ENCODE results near the gene GRAMD2A. TPM values are rescaled to one million over a fixed set of nuclear protein-coding genes. Genes with fewer than 3 reads are reported as not detected.

Gene GRAMD2A
- total and polyA plus RNA-seq, 11 donors = 0.03 to 0.45 TPM; not detected in 9

DNA sequence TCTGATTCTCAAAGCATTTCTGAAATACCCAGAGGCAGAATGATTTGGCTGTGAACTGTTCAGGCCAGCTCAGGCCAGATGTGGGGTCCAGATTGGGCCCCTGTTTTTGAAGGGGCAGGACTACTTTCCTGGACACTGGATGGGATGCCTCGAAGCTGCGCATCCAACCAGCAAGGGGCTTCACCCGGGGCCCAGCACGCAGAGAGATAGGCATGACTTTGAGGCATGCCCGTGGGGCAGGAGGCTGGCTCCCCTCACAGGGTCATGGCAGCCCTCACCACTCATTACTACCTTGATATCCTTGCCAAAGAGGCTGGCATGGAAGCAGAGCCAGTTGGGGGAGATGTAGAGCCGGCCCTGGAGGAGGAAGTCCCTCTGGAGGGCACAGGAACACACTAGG is 30.1 kb downstream of the GRAMD2A start:
- ATAC-seq (no peak), DNase-seq (no peak)
- intact Hi-C loops (cut with DNase I) = no loop called here
- Histone ChIP-seq H3K9me3 (no peaks in the 10 kb centered on the region), H3K36me3 (no peaks in the 10 kb centered on the region), H3K4me1 (peaks cover 0 to 12% (median 0%) of the 10 kb centered on the region in 12 donors), H3K27me3 (no peaks in the 10 kb centered on the region), H3K27ac (no peak overlapping the region), H3K4me3 (no peak overlapping the region)
- WGBS, 4 donors = 74 to 92% (median 83%) methylated on average over 6 of the region's 6 CpGs
- TF ChIP-seq, protein P1, sequence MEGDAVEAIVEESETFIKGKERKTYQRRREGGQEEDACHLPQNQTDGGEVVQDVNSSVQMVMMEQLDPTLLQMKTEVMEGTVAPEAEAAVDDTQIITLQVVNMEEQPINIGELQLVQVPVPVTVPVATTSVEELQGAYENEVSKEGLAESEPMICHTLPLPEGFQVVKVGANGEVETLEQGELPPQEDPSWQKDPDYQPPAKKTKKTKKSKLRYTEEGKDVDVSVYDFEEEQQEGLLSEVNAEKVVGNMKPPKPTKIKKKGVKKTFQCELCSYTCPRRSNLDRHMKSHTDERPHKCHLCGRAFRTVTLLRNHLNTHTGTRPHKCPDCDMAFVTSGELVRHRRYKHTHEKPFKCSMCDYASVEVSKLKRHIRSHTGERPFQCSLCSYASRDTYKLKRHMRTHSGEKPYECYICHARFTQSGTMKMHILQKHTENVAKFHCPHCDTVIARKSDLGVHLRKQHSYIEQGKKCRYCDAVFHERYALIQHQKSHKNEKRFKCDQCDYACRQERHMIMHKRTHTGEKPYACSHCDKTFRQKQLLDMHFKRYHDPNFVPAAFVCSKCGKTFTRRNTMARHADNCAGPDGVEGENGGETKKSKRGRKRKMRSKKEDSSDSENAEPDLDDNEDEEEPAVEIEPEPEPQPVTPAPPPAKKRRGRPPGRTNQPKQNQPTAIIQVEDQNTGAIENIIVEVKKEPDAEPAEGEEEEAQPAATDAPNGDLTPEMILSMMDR (IDR thresholded peaks at IDR 0.05) = no peak
- no peak for TF ChIP-seq POLR2A (IDR thresholded peaks at IDR 0.05)

DNA sequence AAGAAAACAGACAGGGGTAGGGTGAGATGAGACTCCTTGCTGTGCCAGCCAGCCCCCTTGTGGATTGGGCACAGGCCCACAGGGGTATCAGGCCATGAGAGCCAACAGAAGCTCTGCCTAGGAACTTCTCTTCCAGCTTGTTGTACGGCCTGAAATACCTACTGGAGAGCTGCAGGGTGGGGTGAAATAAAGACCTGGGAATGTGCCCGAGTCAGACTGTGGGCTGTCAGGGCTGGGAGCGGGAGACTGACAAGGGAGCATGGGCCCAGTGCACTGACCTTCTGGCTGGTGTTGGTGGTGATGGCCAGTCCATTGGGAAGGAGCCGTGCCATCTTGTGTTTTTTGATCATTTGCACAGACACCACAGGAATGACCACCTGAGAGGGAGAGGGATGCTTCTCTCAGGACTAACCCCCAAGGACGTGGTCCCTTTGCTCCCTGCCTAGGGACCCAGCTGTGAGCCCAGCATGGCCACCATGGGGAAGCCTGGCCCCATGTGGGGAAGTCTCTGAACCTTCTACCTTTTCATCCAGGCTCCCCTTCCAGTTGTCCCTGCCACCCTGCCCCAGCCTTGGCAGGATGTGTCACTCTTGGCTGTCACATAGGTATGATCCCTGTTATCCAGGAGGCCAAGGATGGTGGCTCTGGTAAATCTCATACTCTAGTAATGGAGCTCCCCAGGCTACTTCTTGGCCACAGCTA is 30.7 kb downstream of the GRAMD2A start:
- no peak for ATAC-seq
- Histone ChIP-seq H3K36me3 (no peaks in the 10 kb centered on the region), H3K4me3 (no peak overlapping the region), H3K9me3 (no peaks in the 10 kb centered on the region), H3K27ac (no peak overlapping the region), H3K27me3 (no peaks in the 10 kb centered on the region), H3K4me1 (peaks cover 0 to 12% (median 0%) of the 10 kb centered on the region in 12 donors)
- intact Hi-C loops (cut with DNase I) = no loop called here
- no peak for DNase-seq
- 91 to 97% (median 93%) methylated on average over 5 of the region's 5 CpGs for WGBS, 4 donors
- TF ChIP-seq, protein P1 (IDR thresholded peaks at IDR 0.05) = no peak
- no peak for TF ChIP-seq POLR2A (IDR thresholded peaks at IDR 0.05)

DNA sequence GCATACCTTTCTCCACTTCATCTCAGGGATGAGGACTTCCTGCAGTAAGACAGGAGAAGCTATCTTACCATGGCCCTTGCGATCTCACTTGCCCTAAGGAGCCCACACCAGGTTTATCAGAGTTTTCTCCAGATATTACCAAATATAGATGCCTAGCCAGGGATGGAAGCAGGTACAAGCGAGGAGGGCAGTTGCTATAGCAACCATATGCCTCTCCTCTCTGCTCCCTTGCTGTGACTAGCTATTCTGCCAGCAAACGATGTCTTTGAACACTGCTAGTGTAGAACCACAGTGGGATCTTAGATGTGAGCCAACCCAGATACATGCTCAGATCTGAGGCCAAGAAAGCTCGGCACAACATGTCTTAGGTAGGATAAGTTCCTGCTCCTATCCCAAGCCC is 33.9 kb downstream of the GRAMD2A start:
- peaks cover 0 to 9% (median 0%) of the 10 kb centered on the region in 12 donors for H3K4me1 ChIP-seq
- no peak overlapping the region for H3K27ac ChIP-seq
- H3K4me3 ChIP-seq = no peak overlapping the region
- no peak for ATAC-seq
- 78 to 85% (median 81%) methylated on average over 3 to 4 of the region's 4 CpGs for WGBS, 4 donors
- no peaks in the 10 kb centered on the region for H3K27me3 ChIP-seq
- intact Hi-C loops (cut with DNase I) = no loop called here
- DNase-seq = no peak
- no peaks in the 10 kb centered on the region for H3K36me3 ChIP-seq
- no peaks in the 10 kb centered on the region for H3K9me3 ChIP-seq
- TF ChIP-seq POLR2A (IDR thresholded peaks at IDR 0.05) = no peak
- TF ChIP-seq, protein P1 (IDR thresholded peaks at IDR 0.05) = no peak

DNA sequence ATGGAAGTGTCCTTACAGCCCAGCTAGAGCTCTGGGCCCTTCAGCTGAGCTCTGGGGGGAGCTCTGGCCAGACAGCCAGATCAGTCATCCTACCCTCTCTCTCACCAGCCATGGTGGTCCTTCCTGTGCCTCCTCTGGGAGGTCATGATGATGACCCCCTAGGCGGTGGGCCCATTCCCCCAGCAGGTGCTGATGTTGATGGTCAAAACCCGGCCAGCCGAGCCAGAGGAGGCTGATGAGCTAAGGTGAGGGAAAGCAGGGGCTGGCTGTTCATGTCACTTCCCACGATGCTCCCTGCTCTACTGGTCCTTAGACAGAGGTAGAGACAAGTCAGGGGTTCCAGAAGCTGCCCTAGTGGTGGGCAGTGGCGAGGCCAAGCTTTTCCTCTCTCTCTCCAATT is 35.0 kb downstream of the GRAMD2A start:
- ATAC-seq (no peak), DNase-seq (no peak)
- intact Hi-C loops (cut with DNase I) = no loop called here
- no peak overlapping the region for H3K4me3 ChIP-seq
- no peaks in the 10 kb centered on the region for H3K9me3 ChIP-seq
- H3K36me3 ChIP-seq = no peaks in the 10 kb centered on the region
- no peaks in the 10 kb centered on the region for H3K27me3 ChIP-seq
- no peaks in the 10 kb centered on the region for H3K4me1 ChIP-seq
- no peak overlapping the region for H3K27ac ChIP-seq
- TF ChIP-seq, protein P1 (IDR thresholded peaks at IDR 0.05) = no peak
- TF ChIP-seq POLR2A (IDR thresholded peaks at IDR 0.05) = no peak
- 89 to 99% (median 94%) methylated on average over 4 to 5 of the region's 5 CpGs for WGBS, 4 donors
